ENCODE results near the gene FAF1.

The FAF1 gene

GRCh38 chr1:50976111-50976889 is 16.2 kb upstream of the FAF1 start:
- no peak for DNase-seq (ENCODE audit: low read depth, low spot score)
- peaks cover 18% of the 10 kb centered on the region for H3K36me3 ChIP-seq (ENCODE audit: insufficient read depth, low read length)
- no peaks in the 10 kb centered on the region for H3K9me3 ChIP-seq (ENCODE audit: low read depth, low read length)
- peak overlapping the region; percentile 98 for H3K9ac ChIP-seq (ENCODE audit: insufficient read length)
- H3K4me3 ChIP-seq: peak overlapping the region; percentile 88
- peak; percentile 25; the same call in 1 of the 2 replicates for TF ChIP-seq POLR2AphosphoS5 (IDR thresholded peaks at IDR 0.05; ENCODE audit: borderline replicate concordance, low read depth, low read length)
- TF ChIP-seq EZH2 (IDR thresholded peaks at IDR 0.05): no peak
- peak overlapping the region; percentile 97 for H3K27ac ChIP-seq

DNA sequence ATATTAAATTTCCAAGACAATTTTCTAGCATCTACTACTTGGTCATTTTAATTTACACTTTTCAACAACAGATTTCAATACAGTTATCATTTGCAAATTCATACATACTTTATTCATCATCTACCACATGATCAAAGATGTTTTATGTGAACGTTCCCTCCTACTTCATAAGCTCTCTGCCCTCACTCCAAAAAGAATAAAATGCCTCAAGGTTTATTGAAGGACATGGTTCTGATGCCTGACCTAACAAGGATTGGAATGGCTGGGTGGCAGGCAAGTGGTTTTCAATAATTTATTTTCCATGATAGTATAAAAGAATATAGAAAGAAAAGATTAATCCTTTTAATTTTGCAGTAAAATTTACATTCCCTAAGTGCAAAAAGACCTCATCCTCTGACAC is 15.4 kb upstream of the FAF1 start:
- H3K36me3 ChIP-seq (ENCODE audit: insufficient read depth, low read length): peaks cover 21% of the 10 kb centered on the region
- H3K27ac ChIP-seq: peak overlapping the region; percentile 97
- no peak for DNase-seq (ENCODE audit: low read depth, low spot score)
- TF ChIP-seq POLR2AphosphoS5 (IDR thresholded peaks at IDR 0.05; ENCODE audit: borderline replicate concordance, low read depth, low read length) (no peak), EZH2 (IDR thresholded peaks at IDR 0.05) (no peak), FOXP2 (optimal IDR thresholded peaks at IDR 0.05; ENCODE audit: control extremely low read depth, extremely low read length, insufficient read depth) (no peak)
- no peaks in the 10 kb centered on the region for H3K9me3 ChIP-seq (ENCODE audit: low read depth, low read length)
- H3K4me3 ChIP-seq: peak overlapping the region; percentile 88
- H3K9ac ChIP-seq (ENCODE audit: insufficient read length): peak overlapping the region; percentile 98

- Histone ChIP-seq H3K4me3 (peak overlapping the region; percentile 82), H3K27ac (peak overlapping the region; percentile 97), H3K36me3 (ENCODE audit: insufficient read depth, low read length) (peaks cover 21% of the 10 kb centered on the region), H3K9me3 (ENCODE audit: low read depth, low read length) (no peaks in the 10 kb centered on the region), H3K9ac (ENCODE audit: insufficient read length) (peak overlapping the region; percentile 90)
- TF ChIP-seq EZH2 (IDR thresholded peaks at IDR 0.05) (no peak), POLR2AphosphoS5 (IDR thresholded peaks at IDR 0.05; ENCODE audit: borderline replicate concordance, low read depth, low read length) (no peak), FOXP2 (optimal IDR thresholded peaks at IDR 0.05; ENCODE audit: control extremely low read depth, extremely low read length, insufficient read depth) (no peak)
- DNase-seq (ENCODE audit: low read depth, low spot score): no peak
Observed at GRCh38 chr1:50974618-50974935, 14.5 kb upstream of the FAF1 start.

GRCh38 chr1:50973875-50974617 is 14.0 kb upstream of the FAF1 start:
- no peak for DNase-seq (ENCODE audit: low read depth, low spot score)
- peaks cover 21% of the 10 kb centered on the region for H3K36me3 ChIP-seq (ENCODE audit: insufficient read depth, low read length)
- no peaks in the 10 kb centered on the region for H3K9me3 ChIP-seq (ENCODE audit: low read depth, low read length)
- peak overlapping the region; percentile 97 for H3K27ac ChIP-seq
- H3K9ac ChIP-seq (ENCODE audit: insufficient read length): peak overlapping the region; percentile 90
- TF ChIP-seq FOXP2 (optimal IDR thresholded peaks at IDR 0.05; ENCODE audit: control extremely low read depth, extremely low read length, insufficient read depth) (no peak), EZH2 (IDR thresholded peaks at IDR 0.05) (no peak), POLR2AphosphoS5 (IDR thresholded peaks at IDR 0.05; ENCODE audit: borderline replicate concordance, low read depth, low read length) (no peak)
- peak overlapping the region; percentile 82 for H3K4me3 ChIP-seq

DNA sequence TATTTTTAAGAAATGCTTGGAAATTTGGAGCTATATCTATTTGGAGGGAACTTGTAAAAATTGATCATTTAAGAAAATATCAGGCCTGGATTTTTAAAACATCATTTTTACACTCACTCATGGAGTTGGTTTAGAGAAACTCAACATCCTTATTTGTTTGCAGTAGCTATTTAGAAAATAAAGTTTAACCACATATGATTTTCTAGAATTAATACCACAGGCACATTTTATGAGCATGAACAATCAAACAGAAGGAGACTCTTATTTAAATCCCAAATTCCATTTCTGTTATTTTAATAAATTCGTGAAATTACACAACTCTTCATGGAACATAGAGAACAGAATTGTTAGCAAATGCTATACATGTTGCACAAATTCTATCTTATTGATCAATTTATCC is 13.2 kb upstream of the FAF1 start:
- TF ChIP-seq EZH2 (IDR thresholded peaks at IDR 0.05): no peak
- no peaks in the 10 kb centered on the region for H3K9me3 ChIP-seq (ENCODE audit: low read depth, low read length)
- H3K9ac ChIP-seq (ENCODE audit: insufficient read length): peak overlapping the region; percentile 90
- peak overlapping the region; percentile 82 for H3K4me3 ChIP-seq
- H3K27ac ChIP-seq: peak overlapping the region; percentile 97
- no peak for DNase-seq (ENCODE audit: low read depth, low spot score)
- H3K36me3 ChIP-seq (ENCODE audit: insufficient read depth, low read length): peaks cover 21% of the 10 kb centered on the region

DNA sequence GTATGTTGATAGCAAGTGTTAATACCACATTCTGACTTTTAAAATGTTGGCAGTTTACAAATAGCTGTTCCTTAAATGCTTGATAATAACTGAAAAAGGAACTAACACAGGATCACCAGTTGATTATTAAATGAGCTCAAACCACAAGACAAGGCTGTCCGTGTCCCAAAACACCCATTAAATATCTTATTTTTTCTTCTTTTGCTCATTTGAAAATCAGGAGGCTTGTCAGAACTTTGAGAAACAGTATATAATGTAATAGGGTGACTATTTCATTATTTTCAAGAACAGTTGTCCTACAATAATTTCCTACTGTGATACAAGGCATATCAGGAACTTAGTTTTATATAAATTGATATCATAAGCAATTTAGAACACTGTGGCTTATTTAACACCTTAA is 12.7 kb upstream of the FAF1 start:
- DNase-seq (ENCODE audit: low read depth, low spot score): no peak
- H3K9ac ChIP-seq (ENCODE audit: insufficient read length): peak overlapping the region; percentile 90
- TF ChIP-seq FOXP2 (optimal IDR thresholded peaks at IDR 0.05; ENCODE audit: control extremely low read depth, extremely low read length, insufficient read depth) (no peak), EZH2 (IDR thresholded peaks at IDR 0.05) (no peak), POLR2AphosphoS5 (IDR thresholded peaks at IDR 0.05; ENCODE audit: borderline replicate concordance, low read depth, low read length) (no peak)
- H3K36me3 ChIP-seq (ENCODE audit: insufficient read depth, low read length): peaks cover 21% of the 10 kb centered on the region
- H3K9me3 ChIP-seq (ENCODE audit: low read depth, low read length): no peaks in the 10 kb centered on the region
- peak overlapping the region; percentile 97 for H3K27ac ChIP-seq
- peak overlapping the region; percentile 82 for H3K4me3 ChIP-seq

GRCh38 chr1:50971748-50972305 is 11.8 kb upstream of the FAF1 start:
- H3K27ac ChIP-seq: peak overlapping the region; percentile 93
- peak overlapping the region; percentile 90 for H3K9ac ChIP-seq (ENCODE audit: insufficient read length)

DNA sequence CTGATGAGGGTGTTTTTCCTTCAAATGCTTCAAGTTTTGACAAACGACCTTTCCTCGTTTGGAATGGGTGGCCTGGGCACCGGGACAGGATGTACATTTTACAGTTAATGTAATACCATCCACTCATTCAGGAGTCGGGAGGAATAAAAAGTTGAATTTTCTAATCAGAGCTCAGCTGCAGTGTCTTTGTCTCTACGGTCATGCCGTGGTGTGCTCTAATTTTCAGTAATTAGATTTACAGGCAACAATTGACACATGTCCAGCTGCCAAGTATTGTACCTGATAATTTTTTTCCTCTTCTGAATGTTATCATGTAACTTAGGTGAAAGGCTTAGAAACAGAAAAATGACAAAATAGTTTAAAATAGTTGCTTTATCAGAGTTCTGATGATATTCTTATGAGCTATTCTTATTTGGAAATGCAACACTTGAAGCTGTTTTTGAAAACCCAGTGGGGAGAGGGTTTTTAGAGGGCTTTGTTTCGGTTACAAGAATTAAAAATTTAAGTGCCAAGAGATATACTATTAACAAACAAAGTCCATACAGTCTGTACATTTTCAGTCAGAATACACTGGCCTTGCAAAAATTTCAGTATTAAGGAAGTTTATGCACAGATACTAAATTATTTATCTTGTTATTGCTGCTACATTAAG is 11.0 kb upstream of the FAF1 start:
- no peak for DNase-seq (ENCODE audit: low read depth, low spot score)
- peaks cover 21% of the 10 kb centered on the region for H3K36me3 ChIP-seq (ENCODE audit: insufficient read depth, low read length)
- peak overlapping the region; percentile 93 for H3K27ac ChIP-seq
- peak overlapping the region; percentile 82 for H3K4me3 ChIP-seq
- TF ChIP-seq POLR2AphosphoS5 (IDR thresholded peaks at IDR 0.05; ENCODE audit: borderline replicate concordance, low read depth, low read length) (no peak), EZH2 (IDR thresholded peaks at IDR 0.05) (no peak), FOXP2 (optimal IDR thresholded peaks at IDR 0.05; ENCODE audit: control extremely low read depth, extremely low read length, insufficient read depth) (no peak)
- peak overlapping the region; percentile 90 for H3K9ac ChIP-seq (ENCODE audit: insufficient read length)
- H3K9me3 ChIP-seq (ENCODE audit: low read depth, low read length): no peaks in the 10 kb centered on the region

More at GRCh38 chr1:50971748-50972305, 11.8 kb upstream of the FAF1 start:
- Histone ChIP-seq H3K36me3 (ENCODE audit: insufficient read depth, low read length) (peaks cover 21% of the 10 kb centered on the region), H3K4me3 (peak overlapping the region; percentile 82), H3K9me3 (ENCODE audit: low read depth, low read length) (no peaks in the 10 kb centered on the region)
- DNase-seq (ENCODE audit: low read depth, low spot score): no peak
- TF ChIP-seq POLR2AphosphoS5 (IDR thresholded peaks at IDR 0.05; ENCODE audit: borderline replicate concordance, low read depth, low read length) (no peak), FOXP2 (optimal IDR thresholded peaks at IDR 0.05; ENCODE audit: control extremely low read depth, extremely low read length, insufficient read depth) (no peak), EZH2 (IDR thresholded peaks at IDR 0.05) (no peak)

All from SK-N-MC (cell line).